Activated CD4-positive, alpha-beta T cell treated with anti-CD3 and anti-CD28 coated beads for 24 hours (primary cell): ENCODE results near the gene DIO2.

ENCODE experiments used
- DNase-seq, 2 donors: peaks; one replicate each; pipeline ENCODE4 v3.0.0-alpha.2; 2020; ENCODE audit warnings: low read depth in 2 of 2

DIO2 gene

DNA sequence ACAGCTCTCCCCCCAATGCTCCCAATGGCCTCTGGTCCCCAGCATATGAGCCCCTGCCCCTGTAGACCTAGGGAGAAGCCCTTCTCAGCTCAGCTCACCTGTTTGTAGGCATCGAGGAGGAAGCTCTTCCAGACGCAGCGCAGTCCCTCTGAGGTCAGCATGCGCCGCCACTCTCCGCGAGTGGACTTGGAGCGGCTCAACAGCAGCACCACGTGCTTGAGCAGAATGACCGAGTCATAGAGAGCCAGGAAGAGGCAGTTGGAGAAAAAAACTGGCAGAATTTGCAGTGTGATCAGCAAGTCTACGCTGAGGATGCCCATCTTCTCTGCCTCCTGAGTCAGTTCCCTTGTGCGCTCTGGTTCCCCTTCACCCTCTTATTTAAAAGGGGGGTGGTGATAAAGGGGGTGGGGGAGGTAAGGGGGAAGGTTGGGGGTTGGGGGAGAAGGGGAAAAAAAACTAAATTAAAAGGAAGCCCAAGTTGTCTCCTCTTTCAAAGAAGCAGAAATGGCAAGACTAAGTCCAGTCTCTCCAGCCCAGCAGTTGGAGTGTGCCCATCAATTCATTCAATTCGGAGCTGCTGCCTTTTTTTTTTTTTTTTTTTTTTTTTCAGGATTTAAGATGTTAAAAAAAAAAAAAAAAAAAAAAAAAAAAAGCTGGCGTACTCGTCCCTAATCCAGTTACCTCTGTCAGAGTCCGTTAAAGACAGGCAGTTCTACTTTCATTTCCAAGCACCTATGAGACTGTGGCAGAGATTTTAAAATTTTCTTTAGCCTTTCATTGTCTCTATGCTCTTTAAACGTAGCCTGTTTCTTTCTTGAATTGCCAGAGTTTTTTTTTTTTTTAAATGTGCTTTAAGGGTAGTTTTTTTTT lies at the start of gene DIO2:
TSS of gene DIO2 (minus strand) at position 352 of the 870 bp plus-strand sequence. CDS start at position 320, 32 bp downstream.
- DNase-seq, result no peak

DNA sequence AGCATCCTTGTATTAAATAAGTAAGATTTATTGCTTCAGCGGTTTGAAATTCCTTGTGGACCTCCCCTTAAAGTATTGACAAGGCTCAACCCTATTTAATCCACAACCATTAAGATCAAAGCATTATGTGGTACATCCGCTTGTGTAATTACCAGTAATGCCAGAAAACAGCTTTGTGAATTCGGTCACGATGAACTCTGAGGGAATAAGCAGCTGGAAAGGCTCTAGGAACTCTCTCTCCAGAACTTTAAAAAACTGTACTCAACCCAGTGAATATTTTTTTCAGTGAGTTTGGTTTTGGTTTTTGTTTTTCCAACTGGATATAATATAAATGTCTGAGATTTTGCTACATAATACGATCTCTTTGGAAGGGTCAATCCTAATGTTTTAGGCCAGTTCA lies 49.3 kb upstream of the DIO2 start:
- no peak for DNase-seq

- no peak for DNase-seq
Observed at GRCh38 chr14:80239631-80240030, 28.3 kb upstream of the DIO2 start.

GRCh38 chr14:80237143-80237542 lies 25.8 kb upstream of the DIO2 start:
- DNase-seq, result no peak

GRCh38 chr14:80233470-80234089 lies 22.3 kb upstream of the DIO2 start:
- DNase-seq, result no peak

DNA sequence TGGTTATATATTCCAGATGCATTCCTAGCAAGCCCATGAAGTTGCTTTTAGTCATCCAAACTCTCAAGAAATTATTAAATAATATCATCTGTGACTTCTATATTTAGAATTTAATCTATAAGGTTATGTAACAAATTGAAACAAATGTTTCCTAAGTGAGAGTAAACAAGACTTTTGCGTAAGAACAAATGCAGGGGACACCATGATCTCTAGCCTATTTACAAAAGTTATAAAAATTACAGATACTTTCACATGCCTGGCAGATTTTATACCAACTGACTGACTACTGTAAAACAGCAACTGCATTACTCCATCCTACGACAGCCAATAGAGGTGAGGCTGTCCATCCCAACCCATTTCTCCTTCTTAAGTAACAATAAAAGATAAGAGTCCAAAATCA lies 20.4 kb upstream of the DIO2 start:
- DNase-seq, result no peak

GRCh38 chr14:80223696-80224465 lies 12.6 kb upstream of the DIO2 start:
- DNase-seq, result no peak

GRCh38 chr14:80216818-80217217 lies 5.5 kb upstream of the DIO2 start:
- DNase-seq, result no peak

DNA sequence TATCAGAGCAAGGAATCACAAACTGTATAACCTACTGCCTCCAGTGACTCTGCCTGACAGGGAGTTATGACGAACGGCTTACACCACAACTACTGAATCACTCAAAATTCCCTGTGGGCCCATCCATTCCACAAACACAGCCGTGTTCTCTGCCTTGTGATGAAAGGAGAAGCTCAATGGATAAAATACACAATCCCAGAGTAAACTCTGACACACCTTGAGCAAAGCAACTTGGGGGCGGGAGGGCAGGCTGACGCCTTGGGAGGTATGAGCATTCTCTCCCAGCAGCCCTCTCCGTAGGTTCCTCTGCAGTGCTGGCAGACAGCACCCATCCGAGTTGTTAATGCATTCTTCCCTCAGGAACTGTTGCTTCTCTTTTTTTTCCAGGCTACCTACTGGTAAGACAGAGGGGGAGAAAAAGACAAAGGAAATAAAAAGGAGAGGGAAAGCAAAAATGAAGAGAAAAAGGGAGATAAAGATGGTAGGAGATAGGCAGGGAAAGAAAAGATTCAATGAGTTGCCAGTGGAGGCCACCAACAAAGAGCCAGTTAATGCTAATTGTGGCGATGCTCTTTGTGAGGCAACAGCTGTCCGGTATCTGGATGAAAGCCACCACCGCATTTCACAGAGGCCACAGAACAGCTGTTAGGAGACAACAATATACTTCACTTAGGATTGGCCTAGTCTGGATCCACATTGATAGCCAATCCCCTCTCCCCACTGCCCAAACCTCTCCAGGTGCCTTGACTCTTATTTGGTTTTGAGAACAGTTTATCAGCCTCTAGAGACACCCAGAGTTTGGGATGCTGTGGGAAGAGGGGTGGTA lies 4.7 kb upstream of the DIO2 start:
- DNase-seq, result no peak

DNA sequence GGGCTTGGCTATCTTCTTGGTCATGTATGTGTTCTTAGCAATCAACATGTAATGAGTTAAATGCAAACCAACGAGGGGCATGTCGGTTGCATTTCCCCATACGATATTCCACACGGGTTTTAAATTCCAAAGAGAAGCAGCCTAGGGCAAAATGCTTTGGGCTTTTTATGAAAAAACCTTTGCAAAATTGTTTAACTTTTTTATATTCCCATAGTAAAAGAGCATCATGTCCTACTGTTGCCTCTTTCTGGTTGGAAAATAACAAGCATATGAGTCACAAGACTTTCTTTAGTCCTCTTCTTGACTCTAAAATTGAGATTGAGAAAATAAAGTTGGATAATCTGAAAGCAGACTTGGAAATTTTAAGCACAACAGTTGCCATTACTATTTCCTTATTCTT lies 3.8 kb upstream of the DIO2 start:
- DNase-seq, result no peak

DNA sequence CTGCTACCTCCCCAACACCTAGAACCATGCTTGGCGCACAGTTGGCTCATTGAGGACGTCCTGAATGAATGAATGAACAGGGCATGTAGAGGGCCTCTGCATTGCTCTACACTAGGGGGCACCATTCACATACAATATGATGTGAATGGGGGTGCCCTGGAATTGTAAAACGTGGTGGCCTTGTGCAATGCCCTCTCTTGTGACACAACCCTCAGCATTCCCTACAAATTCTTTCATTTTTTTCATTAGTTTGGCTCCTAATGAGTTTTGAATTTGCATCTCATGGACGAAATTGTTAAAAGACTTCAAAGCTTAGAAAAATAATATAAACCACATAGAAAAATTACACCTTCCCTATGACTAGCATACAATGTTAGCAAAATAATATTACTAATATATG lies 2.3 kb upstream of the DIO2 start:
- no peak for DNase-seq

DNA sequence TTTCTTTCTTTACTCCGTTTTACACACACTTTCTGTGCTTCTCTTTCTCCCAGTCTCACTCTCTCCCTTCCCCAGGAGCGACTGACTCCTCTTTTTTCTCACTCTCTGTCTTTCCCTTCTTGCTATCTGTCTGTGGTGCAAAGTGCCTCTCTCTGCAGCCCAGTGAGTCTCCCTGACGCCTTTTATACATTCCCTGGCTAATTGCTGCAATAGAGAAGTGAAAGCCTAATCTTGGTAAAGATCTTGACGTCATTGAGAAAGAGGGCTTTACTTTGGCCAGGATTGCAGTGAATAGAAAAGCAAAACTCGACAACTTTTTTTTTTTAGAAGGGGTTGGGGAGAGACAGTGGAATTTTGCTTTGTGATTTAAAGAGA lies 706 bp upstream of the DIO2 start:
- no peak for DNase-seq

DNA sequence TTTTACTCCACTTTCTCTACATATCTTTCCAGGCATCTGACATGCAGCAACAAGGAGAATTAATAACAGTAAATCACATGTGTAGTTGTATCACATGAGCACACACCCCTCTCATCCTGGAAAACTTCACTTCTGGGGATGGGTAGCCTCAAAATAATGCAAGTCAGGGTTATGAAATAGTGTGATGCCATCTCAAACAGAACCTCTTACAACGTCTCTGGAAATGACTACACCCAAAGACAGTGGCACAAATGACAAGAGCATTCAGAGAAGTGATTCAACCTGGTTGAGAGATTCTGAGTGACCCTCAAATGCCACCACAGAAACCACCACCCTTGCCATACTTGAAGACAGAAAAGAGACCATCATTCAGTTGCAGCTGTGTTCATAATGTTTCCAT lies 2.8 kb downstream of the DIO2 start:
- no peak for DNase-seq

DNA sequence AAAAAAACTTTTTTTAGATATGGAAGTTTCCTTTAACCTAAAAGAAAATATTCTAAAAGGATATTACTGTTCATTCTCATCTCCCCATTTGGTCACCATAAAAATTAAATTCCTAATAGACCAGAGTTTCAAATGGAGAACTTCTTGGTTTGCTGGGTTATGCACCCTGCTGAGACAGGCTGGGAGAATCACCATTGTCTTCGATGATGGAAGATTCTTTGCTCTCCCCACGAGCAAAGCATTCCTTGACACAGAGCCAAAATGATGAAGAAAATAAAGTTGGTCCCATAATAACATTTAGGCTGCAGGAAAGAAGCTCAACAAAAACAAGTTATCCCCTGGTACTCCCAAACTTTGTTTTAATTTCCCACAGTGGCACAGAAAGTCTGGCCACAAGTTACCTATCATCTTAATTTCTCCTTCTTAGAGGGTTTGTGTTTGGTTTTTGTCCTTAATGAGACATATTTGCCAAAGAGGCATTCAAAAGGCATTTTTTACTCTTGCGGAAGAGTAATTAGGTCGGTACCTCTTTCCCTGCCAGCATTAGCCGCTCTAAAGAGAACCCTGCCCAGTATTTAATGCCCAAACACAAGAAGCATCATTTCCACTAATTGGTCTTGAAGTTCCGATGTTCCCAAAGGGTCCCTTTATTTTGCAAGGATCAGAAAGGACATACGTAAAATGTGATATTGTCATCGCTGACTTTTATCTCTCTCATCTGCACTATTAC lies 4.8 kb downstream of the DIO2 start:
- DNase-seq, result no peak

DNA sequence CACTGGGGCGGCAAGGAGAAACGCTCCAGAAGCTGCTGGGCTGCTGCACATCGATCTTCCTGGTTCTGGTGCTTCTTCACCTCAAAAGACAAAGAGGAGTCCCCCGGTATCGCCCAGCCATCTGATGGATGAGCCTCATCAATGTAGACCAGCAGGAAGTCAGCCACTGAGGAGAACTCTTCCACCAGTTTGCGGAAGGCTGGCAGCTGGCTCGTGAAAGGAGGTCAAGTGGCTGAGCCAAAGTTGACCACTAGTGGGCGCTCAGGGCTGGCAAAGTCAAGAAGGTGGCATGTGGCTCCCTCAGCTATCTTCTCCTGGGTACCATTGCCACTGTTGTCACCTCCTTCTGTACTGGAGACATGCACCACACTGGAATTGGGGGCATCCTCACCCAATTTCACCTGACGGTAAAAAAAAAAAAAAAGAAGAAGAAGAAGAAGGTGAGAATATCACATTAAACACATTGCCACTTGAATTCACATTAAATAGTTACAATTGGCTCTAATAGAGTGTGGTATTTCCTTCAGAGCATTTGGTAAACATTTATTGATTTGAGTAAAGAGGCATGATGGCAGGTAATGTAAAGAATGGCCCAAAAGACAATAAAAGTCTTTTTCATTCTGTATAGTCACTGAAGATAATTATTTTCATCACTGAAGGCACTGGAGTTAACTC lies 8.3 kb downstream of the DIO2 start:
- peak in 1 of 2 donors; percentile 27 for DNase-seq

- DNase-seq, result no peak
Observed at GRCh38 chr14:80200093-80200492, 11.2 kb downstream of the DIO2 start.

GRCh38 chr14:80188571-80188970 lies 22.7 kb downstream of the DIO2 start:
- no peak for DNase-seq

GRCh38 chr14:80186301-80186800 lies 25.0 kb downstream of the DIO2 start:
- no peak for DNase-seq

- no peak for DNase-seq
Observed at GRCh38 chr14:80176893-80177292, 34.4 kb downstream of the DIO2 start.

GRCh38 chr14:80172375-80173051 lies 38.8 kb downstream of the DIO2 start:
- no peak for DNase-seq
